Gastroesophageal sphincter (tissue), 4 donors: Measurements from ENCODE around the gene GUF1. TPM values are rescaled to one million over a fixed set of nuclear protein-coding genes. Genes with fewer than 3 reads are reported as not detected.
"Not testable (repeated sequence)": the region's sequence is repeated elsewhere in the genome, so short reads cannot be mapped to it uniquely, and the experiment has no call there.

ENCODE experiments used
- ATAC-seq: fragments of 150-250 bp; one replicate; pipeline ENCODE4 v1.9.1; 2016; ENCODE audit warnings: mild to moderate bottlenecking, moderate library complexity
- H3K27ac ChIP-seq, 4 donors: fragments of 200-600 bp; sonication (generic) in 3 of 4; 1 replicate in 3 of 4; 2 replicates in 1 of 4; pipeline ENCODE4 v1.5.1; 2016 to 2019
- H3K27me3 ChIP-seq: fragments of 200-600 bp; sonication (generic); one replicate; pipeline ENCODE4 v1.5.1; 2019
- H3K36me3 ChIP-seq, 2 donors: fragments of 200-600 bp; sonication (generic); one replicate each; pipeline ENCODE4 v1.5.1; 2019; ENCODE audit warnings: control low read depth in 1 of 2
- H3K4me1 ChIP-seq, 3 donors: fragments of 200-600 bp; sonication (generic); 1 replicate in 2 of 3; 2 replicates in 1 of 3; pipeline ENCODE4 v1.5.1; 2016 to 2019; ENCODE audit warnings: control low read depth in 2 of 3
- H3K4me3 ChIP-seq, 2 donors: fragments of 200-600 bp; sonication (generic); one replicate each; pipeline ENCODE4 v1.5.1; 2019; ENCODE audit warnings: mild to moderate bottlenecking in 1 of 2, moderate library complexity in 1 of 2
- H3K9me3 ChIP-seq, 3 donors: fragments of 200-600 bp; sonication (generic); one replicate each; pipeline ENCODE4 v1.5.1; 2017 to 2019; ENCODE audit warnings: control low read depth in 2 of 3
- EP300 ChIP-seq: sonication (generic); formaldehyde crosslinking; IDR thresholded peaks from one replicate; pipeline ENCODE4 v1.6.1; 2017; ENCODE audit warnings: antibody characterized with exemption, mild to moderate bottlenecking
- POLR2A ChIP-seq, 2 donors: fragments of 450-650 bp; IDR thresholded peaks; one replicate each; pipeline ENCODE4 v1.6.1; 2017; ENCODE audit warnings: antibody characterized with exemption in 2 of 2, mild to moderate bottlenecking in 2 of 2, moderate library complexity in 1 of 2
- POLR2AphosphoS5 ChIP-seq: sonication (generic); formaldehyde crosslinking; IDR thresholded peaks from one replicate; pipeline ENCODE4 v1.6.1; 2017; ENCODE audit warnings: antibody characterized with exemption
- WGBS, 2 donors: methylation state at CpG; one replicate each; pipeline ENCODE4 v1.1.5; 2018; ENCODE audit warnings: low coverage in 1 of 2; 5-methylcytosine and 5-hydroxymethylcytosine counted together
- total RNA-seq, 4 donors: library from RNA; depleted of rRNA; stranded (reverse); fragments of >200 nt; gene quantifications; one replicate each; pipeline ENCODE4 v1.1.0, GENCODE V29; 2016
- TF ChIP-seq, protein P1 (sequence below), 4 experiments: fragments of 200-600 bp in 2 of 4; fragments of 450-650 bp in 2 of 4; sonication (generic) in 1 of 4; IDR thresholded peaks; one replicate each; pipeline ENCODE4 v1.5.1; 2017 to 2019; ENCODE audit warnings: antibody characterized with exemption in 4 of 4, mild to moderate bottlenecking in 2 of 4, moderate library complexity in 2 of 4

The GUF1 gene
- total RNA-seq, 4 donors from 2014 or later = 14.5 to 19.6 (median 14.6) TPM

DNA sequence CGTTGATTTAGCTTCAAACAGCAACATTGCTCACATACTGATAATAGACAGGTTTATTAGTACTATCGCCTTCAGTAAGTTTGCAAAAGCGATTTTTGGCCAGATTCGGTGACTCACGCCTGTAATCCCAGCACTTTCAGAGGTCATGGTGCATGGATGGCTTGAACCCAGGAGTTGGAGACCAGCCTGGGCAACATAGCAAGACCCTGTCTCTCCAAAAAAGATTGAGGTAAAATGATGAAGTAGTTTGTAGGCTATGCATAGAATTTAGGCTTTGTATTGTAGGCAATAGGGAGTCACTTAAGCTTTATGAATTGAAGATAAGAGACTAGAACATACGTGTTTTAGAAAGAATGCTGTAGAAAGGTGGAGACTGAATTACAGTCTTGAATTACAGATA is 49.3 kb downstream of the GUF1 start:
- 83 to 89% methylated on average over 2 to 6 of the region's 6 CpGs for WGBS, 2 donors
- no peak overlapping the region for H3K4me3 ChIP-seq
- H3K27ac ChIP-seq = no peak overlapping the region
- no peaks in the 10 kb centered on the region for H3K27me3 ChIP-seq
- H3K4me1 ChIP-seq = peaks cover 0 to 36% (median 2%) of the 10 kb centered on the region in 3 donors
- no peaks in the 10 kb centered on the region for H3K9me3 ChIP-seq
- H3K36me3 ChIP-seq = no peaks in the 10 kb centered on the region
- no peak for TF ChIP-seq POLR2AphosphoS5
- ATAC-seq = no peak

DNA sequence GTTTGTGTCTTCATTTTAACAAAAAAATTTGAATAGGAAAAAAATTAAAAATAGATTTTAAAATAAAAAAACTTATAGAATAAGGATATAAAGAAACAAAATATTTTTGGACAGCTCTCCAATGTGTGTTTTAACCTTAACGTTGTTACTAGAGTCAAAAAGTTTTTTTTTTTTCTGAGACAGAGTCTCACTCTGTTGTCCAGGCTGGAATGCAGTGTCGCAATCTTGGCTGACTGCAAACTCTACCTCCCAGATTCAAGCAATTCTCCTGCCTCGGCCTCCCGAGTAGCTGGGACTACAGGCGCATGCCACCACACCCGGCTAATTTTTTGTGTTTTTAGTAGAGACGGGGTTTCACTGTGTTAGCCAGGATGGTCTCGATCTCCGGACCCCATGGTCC is 50.5 kb downstream of the GUF1 start:
- ATAC-seq, H3K27me3 ChIP-seq, H3K36me3 ChIP-seq, H3K4me3 ChIP-seq, H3K9me3 ChIP-seq, H3K27ac ChIP-seq: not testable (repeated sequence)
- WGBS, 2 donors = 82 to 87% methylated on average over 6 to 9 of the region's 9 CpGs
- H3K4me1 ChIP-seq = peaks cover 0 to 28% (median 2%) of the 10 kb centered on the region in 3 donors

DNA sequence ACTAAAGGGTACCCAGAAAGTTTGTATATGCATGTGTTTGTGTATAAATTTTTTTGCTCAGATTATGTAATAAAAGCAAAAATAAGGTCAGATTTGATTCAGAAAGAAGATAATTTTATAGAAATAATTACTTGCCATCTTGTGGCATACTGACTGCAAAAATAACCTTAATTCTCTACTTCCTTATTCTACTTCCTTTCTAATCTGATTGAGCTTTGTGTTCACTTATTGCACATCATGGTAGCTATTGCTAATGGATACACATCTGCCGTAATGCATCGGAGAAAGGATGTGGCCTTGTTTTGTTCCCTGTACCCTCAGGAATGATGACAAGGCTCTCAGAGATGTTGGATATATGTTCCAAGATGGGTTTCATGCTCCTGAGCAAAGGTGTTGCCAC is 58.7 kb downstream of the GUF1 start:
- 73 to 95% methylated on average over 2 of the region's 2 CpGs for WGBS, 2 donors
- Histone ChIP-seq H3K36me3 (no peaks in the 10 kb centered on the region), H3K27ac (no peak overlapping the region), H3K27me3 (no peaks in the 10 kb centered on the region), H3K4me3 (no peak overlapping the region), H3K9me3 (no peaks in the 10 kb centered on the region), H3K4me1 (no peaks in the 10 kb centered on the region)
- TF ChIP-seq POLR2AphosphoS5 (no peak), POLR2A (IDR thresholded peaks at IDR 0.05) (no peak), EP300 (no peak)
- TF ChIP-seq, protein P1, sequence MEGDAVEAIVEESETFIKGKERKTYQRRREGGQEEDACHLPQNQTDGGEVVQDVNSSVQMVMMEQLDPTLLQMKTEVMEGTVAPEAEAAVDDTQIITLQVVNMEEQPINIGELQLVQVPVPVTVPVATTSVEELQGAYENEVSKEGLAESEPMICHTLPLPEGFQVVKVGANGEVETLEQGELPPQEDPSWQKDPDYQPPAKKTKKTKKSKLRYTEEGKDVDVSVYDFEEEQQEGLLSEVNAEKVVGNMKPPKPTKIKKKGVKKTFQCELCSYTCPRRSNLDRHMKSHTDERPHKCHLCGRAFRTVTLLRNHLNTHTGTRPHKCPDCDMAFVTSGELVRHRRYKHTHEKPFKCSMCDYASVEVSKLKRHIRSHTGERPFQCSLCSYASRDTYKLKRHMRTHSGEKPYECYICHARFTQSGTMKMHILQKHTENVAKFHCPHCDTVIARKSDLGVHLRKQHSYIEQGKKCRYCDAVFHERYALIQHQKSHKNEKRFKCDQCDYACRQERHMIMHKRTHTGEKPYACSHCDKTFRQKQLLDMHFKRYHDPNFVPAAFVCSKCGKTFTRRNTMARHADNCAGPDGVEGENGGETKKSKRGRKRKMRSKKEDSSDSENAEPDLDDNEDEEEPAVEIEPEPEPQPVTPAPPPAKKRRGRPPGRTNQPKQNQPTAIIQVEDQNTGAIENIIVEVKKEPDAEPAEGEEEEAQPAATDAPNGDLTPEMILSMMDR (IDR thresholded peaks at IDR 0.05) = no peak
- no peak for ATAC-seq

DNA sequence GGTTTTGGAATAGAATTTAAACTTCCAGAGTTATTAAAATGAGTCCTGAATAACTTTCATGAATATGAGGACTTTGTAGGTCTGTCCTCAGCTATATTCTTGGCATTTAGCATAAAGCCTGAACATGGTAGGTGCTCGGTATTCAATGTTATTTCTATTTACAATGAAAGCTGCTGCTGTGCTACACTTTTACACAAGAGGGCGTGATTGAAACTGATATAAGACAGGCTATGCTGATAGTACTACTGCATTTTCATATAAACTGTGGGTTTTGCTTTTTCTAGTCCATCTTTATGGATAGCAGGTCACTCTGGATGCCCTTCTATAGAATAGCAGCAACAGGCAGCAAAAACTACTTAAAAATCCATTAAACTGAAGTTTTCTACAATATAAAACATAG is 60.4 kb downstream of the GUF1 start:
- WGBS, 2 donors = 19 to 48% methylated on average over 2 of the region's 2 CpGs
- Histone ChIP-seq H3K9me3 (no peaks in the 10 kb centered on the region), H3K27me3 (no peaks in the 10 kb centered on the region), H3K4me1 (no peaks in the 10 kb centered on the region), H3K36me3 (no peaks in the 10 kb centered on the region), H3K4me3 (no peak overlapping the region), H3K27ac (no peak overlapping the region)
- TF ChIP-seq, protein P1 (IDR thresholded peaks at IDR 0.05) = peak in 3 of 4 experiments; percentile 16 to 26 (median 18)
- no peak for TF ChIP-seq POLR2AphosphoS5
- no peak for ATAC-seq

DNA sequence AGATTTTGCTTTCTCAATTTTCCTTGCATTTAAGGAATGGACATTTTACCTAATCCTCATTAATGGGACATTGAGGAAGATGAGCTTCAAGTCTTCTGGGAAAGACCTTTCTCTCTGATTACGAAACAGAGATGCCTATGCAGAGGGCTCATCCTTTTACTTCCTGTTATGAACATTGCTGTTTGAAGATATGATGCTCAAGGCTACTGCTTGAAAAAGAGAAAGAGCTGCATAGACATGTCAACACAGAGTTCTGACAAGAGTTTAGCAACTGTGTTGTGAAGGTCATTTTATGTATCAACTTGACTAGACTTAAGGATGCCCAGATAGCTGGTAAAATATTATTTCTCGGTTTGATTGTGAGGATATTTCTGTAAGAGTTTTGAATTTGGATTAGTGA is 62.0 kb downstream of the GUF1 start:
- no peak overlapping the region for H3K27ac ChIP-seq
- no peaks in the 10 kb centered on the region for H3K9me3 ChIP-seq
- no peaks in the 10 kb centered on the region for H3K36me3 ChIP-seq
- no peaks in the 10 kb centered on the region for H3K27me3 ChIP-seq
- H3K4me3 ChIP-seq = no peak overlapping the region
- TF ChIP-seq EP300 (no peak), POLR2A (IDR thresholded peaks at IDR 0.05) (no peak), POLR2AphosphoS5 (no peak)
- TF ChIP-seq, protein P1 (IDR thresholded peaks at IDR 0.05) = no peak
- 79 to 91% methylated on average over 2 of the region's 2 CpGs for WGBS, 2 donors
- ATAC-seq = no peak
- H3K4me1 ChIP-seq = no peaks in the 10 kb centered on the region

Other genes starting within 250 kb of the GUF1 start
- 1 to 10 TPM in 3 of 4 donors, under 1 TPM in 1; 0.89 to 4.4 (median 2.4) TPM for gene KCTD8, start 229.6 kb upstream of the GUF1 start, total RNA-seq
- gene YIPF7, start 26.8 kb upstream of the GUF1 start, total RNA-seq = not detected
- gene GNPDA2, start 48.1 kb downstream of the GUF1 start, total RNA-seq = 10 to 100 TPM; 19.3 to 45.5 (median 31.7) TPM